ENCODE measurements around the gene PLCD3.

DNA sequence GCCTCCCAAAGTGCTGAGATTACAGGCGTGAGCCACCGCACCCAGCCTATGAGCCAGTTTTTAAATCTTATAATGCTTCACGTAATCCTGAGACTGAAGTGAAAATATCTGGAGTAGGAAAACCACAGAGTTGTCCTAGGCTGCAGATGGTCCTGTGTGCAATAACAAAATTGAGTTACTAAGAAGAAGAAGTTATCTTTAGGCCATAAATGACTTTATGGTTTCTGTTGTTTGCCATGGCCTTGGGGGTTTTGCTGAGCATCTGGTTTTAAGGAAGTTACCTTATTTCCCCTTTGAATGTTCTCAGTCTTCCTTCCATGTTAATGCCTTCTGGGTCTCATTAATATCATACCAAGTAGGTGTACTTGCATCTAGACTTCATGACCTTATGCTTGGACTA, 54.7 kb downstream of the PLCD3 start:
- TF ChIP-seq, protein P1, sequence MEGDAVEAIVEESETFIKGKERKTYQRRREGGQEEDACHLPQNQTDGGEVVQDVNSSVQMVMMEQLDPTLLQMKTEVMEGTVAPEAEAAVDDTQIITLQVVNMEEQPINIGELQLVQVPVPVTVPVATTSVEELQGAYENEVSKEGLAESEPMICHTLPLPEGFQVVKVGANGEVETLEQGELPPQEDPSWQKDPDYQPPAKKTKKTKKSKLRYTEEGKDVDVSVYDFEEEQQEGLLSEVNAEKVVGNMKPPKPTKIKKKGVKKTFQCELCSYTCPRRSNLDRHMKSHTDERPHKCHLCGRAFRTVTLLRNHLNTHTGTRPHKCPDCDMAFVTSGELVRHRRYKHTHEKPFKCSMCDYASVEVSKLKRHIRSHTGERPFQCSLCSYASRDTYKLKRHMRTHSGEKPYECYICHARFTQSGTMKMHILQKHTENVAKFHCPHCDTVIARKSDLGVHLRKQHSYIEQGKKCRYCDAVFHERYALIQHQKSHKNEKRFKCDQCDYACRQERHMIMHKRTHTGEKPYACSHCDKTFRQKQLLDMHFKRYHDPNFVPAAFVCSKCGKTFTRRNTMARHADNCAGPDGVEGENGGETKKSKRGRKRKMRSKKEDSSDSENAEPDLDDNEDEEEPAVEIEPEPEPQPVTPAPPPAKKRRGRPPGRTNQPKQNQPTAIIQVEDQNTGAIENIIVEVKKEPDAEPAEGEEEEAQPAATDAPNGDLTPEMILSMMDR (IDR thresholded peaks at IDR 0.05): no peak
- no peak for TF ChIP-seq POLR2A (IDR thresholded peaks at IDR 0.05)
- TF ChIP-seq EP300 (IDR thresholded peaks at IDR 0.05): no peak
